Karpas-422 (cell line): ENCODE results near the gene CSMD2. TPM values are rescaled to one million over a fixed set of nuclear protein-coding genes. Genes with fewer than 3 reads are reported as not detected.

Source experiments
- DNase-seq: peaks from one replicate; pipeline ENCODE4 v3.0.0-alpha.2; 2015
- H2AFZ ChIP-seq: fragments of 200-600 bp; sonication (generic); 2 replicates; pipeline ENCODE4 v1.6.1; 2014; ENCODE audit warnings: antibody characterized with exemption, low read length, mixed read lengths
- H3K27ac ChIP-seq: fragments of 200-600 bp; sonication (generic); 2 replicates; pipeline ENCODE4 v1.5.1; 2014; ENCODE audit warnings: mild to moderate bottlenecking, low read length, moderate library complexity
- H3K27me3 ChIP-seq: fragments of 200-600 bp; sonication (generic); 2 replicates; pipeline ENCODE4 v1.6.1; 2014; ENCODE audit warnings: low read length, mixed read lengths
- H3K36me3 ChIP-seq: fragments of 200-600 bp; sonication (generic); 2 replicates; pipeline ENCODE4 v1.6.1; 2014; ENCODE audit warnings: low read length, mixed read lengths; ENCODE audit not compliant: insufficient read depth
- H3K4me1 ChIP-seq: fragments of 200-600 bp; sonication (generic); 2 replicates; pipeline ENCODE4 v1.6.1; 2014; ENCODE audit warnings: mild to moderate bottlenecking, low read length, mixed read lengths
- H3K4me2 ChIP-seq: fragments of 200-600 bp; sonication (generic); 2 replicates; pipeline ENCODE4 v1.6.1; 2014; ENCODE audit warnings: low read length, low read depth, mild to moderate bottlenecking; ENCODE audit not compliant: poor library complexity, severe bottlenecking
- H3K4me3 ChIP-seq: fragments of 200-600 bp; sonication (generic); 2 replicates; pipeline ENCODE4 v1.5.1; 2014; ENCODE audit warnings: mild to moderate bottlenecking, antibody characterized with exemption, low read length, mixed read lengths
- H3K79me2 ChIP-seq: fragments of 200-600 bp; sonication (generic); 2 replicates; pipeline ENCODE4 v1.6.1; 2014; ENCODE audit warnings: mild to moderate bottlenecking, low read length, mixed read lengths
- H3K9ac ChIP-seq: fragments of 200-600 bp; sonication (generic); 2 replicates; pipeline ENCODE4 v1.6.0; 2014; ENCODE audit warnings: low read length
- H3K9me2 ChIP-seq: fragments of 200-600 bp; sonication (generic), shearing (Covaris generic); replicated peaks from 2 replicates; pipeline ENCODE4 v1.6.0; 2014; ENCODE audit warnings: mild to moderate bottlenecking, low read length, moderate library complexity; ENCODE audit not compliant: insufficient read depth
- H3K9me3 ChIP-seq: fragments of 300-700, 200-600 bp; sonication (generic); 2 replicates; pipeline ENCODE4 v1.6.1; 2014; ENCODE audit warnings: low read length, mixed read lengths
- H4K20me1 ChIP-seq: fragments of 200-600 bp; sonication (generic); 2 replicates; pipeline ENCODE4 v1.6.1; 2014; ENCODE audit warnings: mild to moderate bottlenecking, antibody characterized with exemption, low read length, low read depth; ENCODE audit not compliant: insufficient read depth
- small RNA-seq: library from RNA; depleted of rRNA; stranded (forward); fragments of <200 nt; gene quantifications from one replicate; pipeline ENCODE3, GENCODE V24; 2014
- total RNA-seq: library from RNA; depleted of rRNA; stranded (reverse); fragments of >200 nt; shearing (Covaris generic); gene quantifications from 2 replicates; pipeline ENCODE4 v1.2.3, GENCODE V29; 2014; ENCODE audit warnings: low replicate concordance; rRNA removed

The CSMD2 gene
- total RNA-seq, 1 experiment from 2014 or later = 0.19 TPM

GRCh38 chr1:33466159-33466558 is 698.9 kb downstream of the CSMD2 start:
- H3K79me2 ChIP-seq = no peaks in the 10 kb centered on the region
- no peak overlapping the region for H3K4me2 ChIP-seq
- no peak for DNase-seq
- H3K4me1 ChIP-seq = peaks cover 44% of the 10 kb centered on the region
- H3K9me2 ChIP-seq = no peaks in the 10 kb centered on the region
- no peaks in the 10 kb centered on the region for H3K9me3 ChIP-seq
- H2AFZ ChIP-seq = no peak overlapping the region
- no peak overlapping the region for H3K4me3 ChIP-seq
- H3K27ac ChIP-seq = no peak overlapping the region
- H4K20me1 ChIP-seq = no peaks in the 10 kb centered on the region
- H3K27me3 ChIP-seq = no peaks in the 10 kb centered on the region
- no peak overlapping the region for H3K9ac ChIP-seq
- no peaks in the 10 kb centered on the region for H3K36me3 ChIP-seq

- H2AFZ ChIP-seq = no peak overlapping the region
- H3K4me1 ChIP-seq = peaks cover 45% of the 10 kb centered on the region
- H3K9me2 ChIP-seq = no peaks in the 10 kb centered on the region
- H3K27me3 ChIP-seq = no peaks in the 10 kb centered on the region
- no peaks in the 10 kb centered on the region for H3K79me2 ChIP-seq
- DNase-seq = no peak
- H4K20me1 ChIP-seq = no peaks in the 10 kb centered on the region
- no peaks in the 10 kb centered on the region for H3K9me3 ChIP-seq
- H3K4me3 ChIP-seq = no peak overlapping the region
- H3K27ac ChIP-seq = no peak overlapping the region
- H3K36me3 ChIP-seq = no peaks in the 10 kb centered on the region
- H3K4me2 ChIP-seq = no peak overlapping the region
- H3K9ac ChIP-seq = no peak overlapping the region
Observed at GRCh38 chr1:33465316-33465715, 699.7 kb downstream of the CSMD2 start.

- H3K4me1 ChIP-seq = peaks cover 45% of the 10 kb centered on the region
- no peak overlapping the region for H3K27ac ChIP-seq
- no peak overlapping the region for H3K4me2 ChIP-seq
- no peaks in the 10 kb centered on the region for H3K79me2 ChIP-seq
- H3K9me3 ChIP-seq = no peaks in the 10 kb centered on the region
- no peak overlapping the region for H3K4me3 ChIP-seq
- H3K9me2 ChIP-seq = no peaks in the 10 kb centered on the region
- no peak overlapping the region for H2AFZ ChIP-seq
- no peak for DNase-seq
- H3K36me3 ChIP-seq = no peaks in the 10 kb centered on the region
- H3K9ac ChIP-seq = no peak overlapping the region
- H4K20me1 ChIP-seq = no peaks in the 10 kb centered on the region
- no peaks in the 10 kb centered on the region for H3K27me3 ChIP-seq
Observed at GRCh38 chr1:33464552-33464951, 700.5 kb downstream of the CSMD2 start.

Small RNA genes within 50 kb of the gene (small RNA-seq; reads per million reads assigned to genes)
- gene RNA5SP42 = 0.24 reads per million

Other genes with a start within 250 kb of the CSMD2 start
- gene C1orf94, start 11.7 kb upstream of the CSMD2 start, total RNA-seq = not detected in 2 replicates